Activated CD4-positive, alpha-beta T cell treated with anti-CD3 and anti-CD28 coated beads for 36 hours (primary cell): ENCODE data around the gene SWI5. TPM values are rescaled to one million over a fixed set of nuclear protein-coding genes. Genes with fewer than 3 reads are reported as not detected.

ENCODE experiments used
- microRNA-seq: library from miRNA; unstranded; fragments of <30 nt; microRNA quantifications from one replicate; pipeline ENCODE4 v1.2.0, GENCODE V29; 2021; ENCODE audit warnings: borderline replicate concordance
- total RNA-seq, 2 experiments: library from RNA; stranded (reverse); gene quantifications; one replicate each; pipeline ENCODE4 v1.2.3, GENCODE V29; 2021

The SWI5 gene
- total RNA-seq, 2 experiments from 2014 or later: 13.1 to 14.1 TPM

Small RNA genes lying within 50 kb of the gene (microRNA-seq; reads per million reads assigned to microRNA genes)
- gene MIR199B (35.6 reads per million, percentile 51 among the genes with 10 or more reads in this experiment), gene MIR3154 (not detected)

Other genes starting within 250 kb of the SWI5 start
- gene NAIF1, start 209.0 kb upstream of the SWI5 start, total RNA-seq: 10 to 100 TPM; 11.3 to 13.7 TPM
- 10 to 100 TPM in 1 of 2 experiments, 1 to 10 TPM in 1; 6.9 to 10.8 TPM for gene SLC25A25, start 208.0 kb upstream of the SWI5 start, total RNA-seq
- gene PTGES2, start 148.5 kb upstream of the SWI5 start, total RNA-seq: 10 to 100 TPM; 47.7 to 48.5 TPM
- not detected for gene LCN2, start 126.8 kb upstream of the SWI5 start, total RNA-seq
- gene BBLN, start 116.0 kb upstream of the SWI5 start, total RNA-seq: 10 to 100 TPM; 64.4 to 68.5 TPM
- 100 to 1,000 TPM in 1 of 2 experiments, 10 to 100 TPM in 1; 79.5 to 110 TPM for gene CIZ1, start 84.7 kb upstream of the SWI5 start, total RNA-seq
- gene DNM1, start 72.9 kb upstream of the SWI5 start, total RNA-seq: under 1 TPM; 0.50 to 0.72 TPM
- 10 to 100 TPM; 28.4 to 29.4 TPM for gene GOLGA2, start 269 bp upstream of the SWI5 start, total RNA-seq
- gene TRUB2, start 46.2 kb downstream of the SWI5 start, total RNA-seq: 10 to 100 TPM; 29.5 to 37.5 TPM
- gene COQ4, start 46.6 kb downstream of the SWI5 start, total RNA-seq: 10 to 100 TPM; 32.1 to 38.8 TPM
- 10 to 100 TPM in 1 of 2 experiments, 1 to 10 TPM in 1; 8.4 to 10.2 TPM for gene SLC27A4, start 64.3 kb downstream of the SWI5 start, total RNA-seq
- 10 to 100 TPM; 39.9 to 56.1 TPM for gene URM1, start 95.1 kb downstream of the SWI5 start, total RNA-seq
- gene CERCAM, start 144.6 kb downstream of the SWI5 start, total RNA-seq: under 1 TPM; 0.75 to 0.79 TPM
- 10 to 100 TPM; 73.5 to 86.4 TPM for gene ODF2, start 179.7 kb downstream of the SWI5 start, total RNA-seq
- 10 to 100 TPM; 52.5 to 54.4 TPM for gene GLE1, start 228.4 kb downstream of the SWI5 start, total RNA-seq